D341Med (cell line): ENCODE data around the gene PCNP.
"Not testable (repeated sequence)": the region's sequence is repeated elsewhere in the genome, so short reads cannot be mapped to it uniquely, and the experiment has no call there.

ENCODE experiments used
- DNase-seq: peaks from one replicate; pipeline ENCODE4 v3.0.0; 2012; ENCODE audit warnings: low spot score

PCNP gene

GRCh38 chr3:101633186-101633585, 59.2 kb downstream of the PCNP start:
- no peak for DNase-seq

- DNase-seq = no peak
Measured at GRCh38 chr3:101634591-101635196, 60.7 kb downstream of the PCNP start.

GRCh38 chr3:101635345-101635744, 61.4 kb downstream of the PCNP start:
- DNase-seq = no peak

- peak; percentile 80 for DNase-seq
Measured at GRCh38 chr3:101635954-101636798, 62.2 kb downstream of the PCNP start.

GRCh38 chr3:101637451-101637850, 63.5 kb downstream of the PCNP start:
- DNase-seq = no peak

- DNase-seq = no peak
Measured at GRCh38 chr3:101638261-101638745, 64.3 kb downstream of the PCNP start.

- no peak for DNase-seq
Measured at GRCh38 chr3:101639280-101639963, 65.4 kb downstream of the PCNP start.

- DNase-seq = no peak
Measured at GRCh38 chr3:101640256-101640655, 66.3 kb downstream of the PCNP start.

- not testable (repeated sequence) for DNase-seq
Measured at GRCh38 chr3:101641397-101642115, 67.6 kb downstream of the PCNP start.

- DNase-seq = no peak
Measured at GRCh38 chr3:101642441-101642840, 68.5 kb downstream of the PCNP start.

- no peak for DNase-seq
Measured at GRCh38 chr3:101643009-101643844, 69.2 kb downstream of the PCNP start.
